Right lobe of liver (tissue), 4 donors: ENCODE measurements around the gene APP.

Experiments
- POLR2A ChIP-seq: fragments of 450-650 bp; IDR thresholded peaks from one replicate; pipeline ENCODE4 v1.6.1; 2017; ENCODE audit warnings: antibody characterized with exemption, mild to moderate bottlenecking
- TF ChIP-seq, protein P1 (sequence below), 4 donors: fragments of 200-600 bp in 3 of 4; fragments of 450-650 bp in 1 of 4; IDR thresholded peaks; one replicate each; pipeline versions ENCODE4 v1.5.1 to v1.8.0; 2016 to 2022; ENCODE audit warnings: antibody characterized with exemption in 4 of 4, mild to moderate bottlenecking in 2 of 4
- donor health status: DM: no; HTN: no; CAD: no.
- donor health status: DM: no; HTN: no; CAD: no.
- donor health status: DM: no; HTN: yes; CAD: no.

DNA sequence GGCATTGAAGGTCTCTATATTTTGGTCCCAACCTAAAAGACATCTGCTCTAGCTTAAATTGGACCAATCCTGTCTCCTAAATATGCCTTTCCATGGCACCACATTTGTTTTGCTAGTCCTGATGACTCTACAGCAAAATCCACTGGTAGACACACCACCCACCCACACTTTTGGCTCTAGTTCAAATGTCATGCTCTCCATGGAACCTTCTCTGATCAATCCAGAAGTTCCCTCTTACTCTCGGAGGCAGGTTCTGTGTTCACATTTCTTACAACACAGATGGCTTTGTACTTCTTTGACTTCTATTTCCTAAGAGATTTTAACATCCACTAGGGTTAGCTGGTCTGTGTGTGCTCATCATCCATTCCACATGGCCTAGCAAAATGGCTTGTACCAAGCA, 151.3 kb downstream of the APP start:
- TF ChIP-seq, protein P1, sequence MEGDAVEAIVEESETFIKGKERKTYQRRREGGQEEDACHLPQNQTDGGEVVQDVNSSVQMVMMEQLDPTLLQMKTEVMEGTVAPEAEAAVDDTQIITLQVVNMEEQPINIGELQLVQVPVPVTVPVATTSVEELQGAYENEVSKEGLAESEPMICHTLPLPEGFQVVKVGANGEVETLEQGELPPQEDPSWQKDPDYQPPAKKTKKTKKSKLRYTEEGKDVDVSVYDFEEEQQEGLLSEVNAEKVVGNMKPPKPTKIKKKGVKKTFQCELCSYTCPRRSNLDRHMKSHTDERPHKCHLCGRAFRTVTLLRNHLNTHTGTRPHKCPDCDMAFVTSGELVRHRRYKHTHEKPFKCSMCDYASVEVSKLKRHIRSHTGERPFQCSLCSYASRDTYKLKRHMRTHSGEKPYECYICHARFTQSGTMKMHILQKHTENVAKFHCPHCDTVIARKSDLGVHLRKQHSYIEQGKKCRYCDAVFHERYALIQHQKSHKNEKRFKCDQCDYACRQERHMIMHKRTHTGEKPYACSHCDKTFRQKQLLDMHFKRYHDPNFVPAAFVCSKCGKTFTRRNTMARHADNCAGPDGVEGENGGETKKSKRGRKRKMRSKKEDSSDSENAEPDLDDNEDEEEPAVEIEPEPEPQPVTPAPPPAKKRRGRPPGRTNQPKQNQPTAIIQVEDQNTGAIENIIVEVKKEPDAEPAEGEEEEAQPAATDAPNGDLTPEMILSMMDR (IDR thresholded peaks at IDR 0.05), result no peak
- no peak for TF ChIP-seq POLR2A
